CD4-positive, alpha-beta T cell treated with Interleukin-4 for 1 hour (primary cell): Measurements from ENCODE around the gene PRR23A.
"Not testable (repeated sequence)": the region's sequence is repeated elsewhere in the genome, so short reads cannot be mapped to it uniquely, and the experiment has no call there.

Experiments
- DNase-seq, 2 donors: peaks; one replicate each; pipeline ENCODE4 v3.0.0-alpha.2; 2020 to 2022

PRR23A gene

DNA sequence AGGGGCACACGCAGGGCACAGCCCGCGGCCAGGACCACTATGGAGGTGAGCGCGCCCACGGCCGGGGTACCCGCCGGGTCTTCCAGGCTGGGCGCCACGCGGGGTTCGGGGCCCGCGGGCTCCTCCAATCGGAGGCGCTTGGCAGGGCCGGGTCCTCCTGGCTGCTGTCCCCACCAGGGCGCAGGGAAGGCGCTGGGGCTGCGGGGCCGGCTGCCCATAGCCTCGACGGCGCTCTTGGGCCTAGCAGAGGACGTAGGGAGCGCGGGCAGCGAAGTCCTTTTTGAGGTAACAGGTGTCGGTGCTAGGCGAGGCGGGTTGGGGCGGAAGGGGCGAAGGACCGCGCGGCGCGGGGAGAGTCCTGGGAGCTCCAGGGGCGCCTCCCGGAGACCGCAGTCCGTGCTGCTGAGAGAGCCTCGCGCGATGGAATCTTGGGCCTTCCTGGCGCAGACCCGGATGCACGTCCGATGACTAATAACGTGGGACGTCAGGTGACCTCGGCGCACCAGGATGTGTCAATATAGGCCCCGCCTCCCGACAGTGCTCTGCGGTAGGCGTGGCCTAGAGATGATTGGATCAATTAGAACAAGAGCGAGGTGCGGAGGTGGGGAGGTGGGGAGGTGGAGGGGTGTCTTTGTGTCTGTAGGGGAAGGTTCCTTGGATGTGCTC lies at the start of gene PRR23A:
TSS of gene PRR23A (minus strand) at position 218 of the 666 bp plus-strand sequence. CDS start at position 218, 0 bp downstream.
- no peak for DNase-seq

DNA sequence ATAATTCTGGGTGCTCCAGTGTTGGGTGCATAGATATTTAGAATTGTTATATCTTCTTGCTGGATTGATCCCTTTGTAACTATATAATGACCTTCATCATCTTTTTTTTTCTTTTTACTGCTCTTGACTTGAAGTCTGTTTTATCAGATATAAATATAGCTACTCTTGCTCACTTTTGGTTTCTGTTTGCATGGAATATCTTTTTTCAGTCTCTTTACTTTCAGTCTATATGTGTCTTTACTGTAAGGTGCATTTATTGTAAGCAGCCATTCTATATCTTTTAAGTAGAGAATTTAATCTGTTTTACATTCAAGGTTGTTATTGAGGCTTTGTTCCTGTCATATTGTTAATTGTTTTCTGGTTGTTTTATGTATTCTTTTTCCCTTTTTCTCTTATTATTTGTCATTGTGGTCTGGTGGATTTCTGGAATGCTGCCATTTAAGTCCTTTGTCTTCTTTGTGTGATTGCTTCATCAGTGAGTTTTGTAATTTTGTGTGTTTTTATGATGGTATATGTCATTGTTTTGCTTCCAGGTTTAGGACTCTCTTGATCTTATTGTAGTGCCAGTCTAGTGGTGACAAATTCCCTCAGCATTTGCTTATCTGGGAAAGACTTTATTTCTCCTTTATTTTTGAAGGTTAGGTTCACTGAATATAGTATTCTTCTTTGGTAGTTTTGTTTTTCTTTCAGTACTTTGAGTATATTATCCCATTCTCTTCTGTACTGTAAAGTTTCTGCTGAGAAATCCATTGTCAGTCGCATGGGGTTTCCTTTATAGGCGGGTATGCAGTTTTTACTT lies 46.9 kb upstream of the PRR23A start:
- DNase-seq, result no peak

DNA sequence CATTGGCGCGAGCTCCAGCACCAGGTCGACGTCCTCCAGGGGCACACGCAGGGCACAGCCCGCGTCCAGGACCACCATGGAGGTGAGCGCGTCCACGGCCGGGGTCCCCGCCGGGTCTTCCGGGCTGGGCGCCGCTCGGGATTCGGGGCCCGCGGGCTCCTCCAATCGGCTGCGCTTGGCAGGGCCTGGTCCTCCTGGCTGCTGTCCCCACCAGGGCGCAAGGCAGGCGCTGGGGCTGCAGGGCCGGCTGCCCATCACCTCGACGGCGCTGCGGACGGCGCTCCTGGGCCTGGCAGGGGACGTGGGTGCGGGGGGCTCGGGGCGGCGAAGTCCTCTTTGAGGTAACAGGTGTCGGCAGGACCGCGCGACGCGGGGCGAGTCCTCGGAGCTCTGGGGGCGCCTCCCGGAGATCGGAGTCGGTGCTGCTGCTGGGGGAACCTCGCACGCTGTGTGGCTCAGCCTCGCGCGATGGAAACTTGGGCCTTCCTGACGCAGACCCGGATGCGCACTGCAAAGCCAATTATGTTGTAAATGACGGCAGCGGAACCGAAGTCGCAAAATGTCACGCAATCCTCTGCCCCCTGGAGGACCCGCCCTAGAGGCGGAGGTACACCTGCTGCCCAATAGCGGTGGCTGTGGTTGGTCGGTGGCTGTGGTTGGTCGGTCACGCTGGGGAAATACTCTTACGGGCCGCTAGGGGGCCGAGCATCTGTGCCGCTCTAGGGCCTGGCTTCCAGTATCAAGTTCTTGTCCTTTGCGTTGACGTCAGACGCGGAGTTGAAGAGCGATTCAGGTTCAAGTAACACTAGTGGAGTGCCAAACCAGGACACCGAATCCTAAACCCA lies 38.5 kb upstream of the PRR23A start, which contains the start of gene PRR23C:
TSS of gene PRR23C (minus strand) at position 527 of the 845 bp plus-strand sequence. CDS start at position 255, 272 bp downstream.
- DNase-seq, result no peak

DNA sequence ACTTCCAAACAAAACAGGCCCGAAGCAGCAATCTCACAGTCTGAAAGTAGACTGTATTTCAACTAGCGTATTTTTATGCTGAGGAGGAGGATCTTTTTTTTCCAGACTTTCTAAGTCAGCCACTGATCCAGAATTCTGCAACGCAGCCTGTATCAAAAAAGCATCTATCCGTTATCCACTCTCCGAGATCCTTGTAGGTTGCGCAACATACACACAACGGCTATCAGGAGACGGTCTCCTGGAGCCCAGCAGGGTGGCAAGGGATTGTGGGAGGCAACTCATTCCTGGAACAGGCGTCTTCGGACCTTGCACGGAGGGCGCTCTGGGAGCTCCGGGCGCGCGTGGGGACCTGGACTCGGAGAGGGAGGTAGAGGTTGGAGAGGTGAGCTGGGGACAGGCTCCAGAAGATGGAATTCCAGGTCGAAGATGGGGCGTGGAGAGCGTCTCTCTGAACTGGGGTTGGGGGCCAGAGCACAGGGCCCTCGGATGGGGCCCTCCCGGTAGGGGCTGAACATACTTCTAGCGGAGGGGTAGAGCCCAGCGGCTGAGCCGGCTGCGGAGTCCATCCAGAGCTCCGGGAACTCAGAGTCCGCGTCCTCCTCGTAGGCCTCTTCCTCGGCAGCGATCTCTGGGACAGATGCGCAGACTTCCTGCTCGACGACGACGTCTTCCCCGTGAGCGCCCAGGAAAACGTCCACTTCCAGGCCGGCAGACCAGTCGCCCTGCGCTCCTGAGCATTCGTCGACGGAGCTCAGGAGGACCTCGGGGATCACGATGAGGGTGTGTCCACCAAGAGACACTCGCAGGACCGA lies 37.7 kb upstream of the PRR23A start:
- DNase-seq, result no peak

DNA sequence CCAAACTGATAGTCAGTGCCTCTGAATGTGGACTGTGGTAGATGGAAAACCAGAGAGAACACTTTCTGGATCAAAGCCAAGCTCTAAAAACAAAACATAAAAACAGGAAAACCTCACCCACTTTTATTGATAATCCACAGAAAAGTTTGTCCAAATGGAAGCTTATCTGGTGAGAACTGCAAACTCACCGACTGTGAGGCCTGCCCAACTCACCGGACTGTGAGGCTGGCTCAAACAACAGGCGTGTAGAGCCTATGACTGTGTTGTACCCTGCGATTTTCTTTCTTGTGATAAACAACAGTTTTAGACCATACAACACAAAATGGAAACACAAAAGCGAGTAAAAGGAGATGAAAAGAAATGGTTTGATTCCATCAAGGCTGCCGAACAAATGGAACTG lies 31.4 kb upstream of the PRR23A start:
- DNase-seq, result no peak

DNA sequence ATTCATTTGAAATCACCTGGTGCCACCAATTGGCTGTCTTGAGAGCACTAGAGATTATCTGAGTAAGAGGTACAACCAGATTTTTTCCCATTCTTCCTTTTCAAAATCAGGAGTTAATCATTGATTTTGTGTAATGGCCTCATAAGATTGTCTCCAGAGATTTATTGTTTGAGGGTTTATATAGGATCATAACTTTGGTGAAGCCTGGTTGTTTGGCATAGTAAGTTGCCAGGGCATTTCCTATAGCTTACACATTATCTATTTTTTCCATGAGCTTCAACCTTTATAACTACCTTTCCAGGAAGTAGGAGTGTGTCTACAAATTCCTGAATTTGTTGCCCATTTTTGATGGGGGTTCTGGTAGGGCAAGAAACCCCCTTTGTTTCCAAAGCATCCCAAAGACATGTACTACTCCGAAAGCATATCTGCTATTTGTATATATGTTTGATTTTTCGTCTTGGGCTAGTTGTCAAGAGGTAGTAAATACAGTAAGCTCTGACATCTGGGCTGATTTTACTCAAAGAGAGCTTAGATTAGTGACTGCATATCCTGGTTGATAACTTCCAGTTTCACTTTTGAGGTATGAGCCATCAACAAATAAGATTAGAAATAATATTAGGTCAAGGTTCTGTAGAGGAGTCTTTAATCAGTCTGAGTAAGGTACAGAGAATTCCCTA lies 26.4 kb upstream of the PRR23A start:
- no peak for DNase-seq

DNA sequence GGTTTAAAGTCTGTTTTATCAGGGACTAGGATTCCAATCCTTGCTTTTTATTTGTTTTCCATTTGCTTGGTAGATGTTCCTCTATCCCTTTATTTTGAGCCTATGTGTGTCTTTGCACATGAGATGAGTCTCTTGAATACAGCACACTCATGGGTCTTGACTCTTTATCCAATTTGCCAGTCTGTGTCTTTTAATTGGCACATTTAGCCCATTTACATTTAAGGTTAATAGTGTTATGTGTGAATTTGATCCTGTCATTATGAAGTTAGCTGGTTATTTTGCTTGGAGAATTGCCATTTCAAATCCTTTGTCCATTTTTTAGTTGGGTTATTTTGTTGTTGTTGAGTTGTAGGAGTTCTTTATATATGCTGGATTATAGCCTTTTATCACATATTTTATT lies 24.5 kb upstream of the PRR23A start:
- DNase-seq, result not testable (repeated sequence)

DNA sequence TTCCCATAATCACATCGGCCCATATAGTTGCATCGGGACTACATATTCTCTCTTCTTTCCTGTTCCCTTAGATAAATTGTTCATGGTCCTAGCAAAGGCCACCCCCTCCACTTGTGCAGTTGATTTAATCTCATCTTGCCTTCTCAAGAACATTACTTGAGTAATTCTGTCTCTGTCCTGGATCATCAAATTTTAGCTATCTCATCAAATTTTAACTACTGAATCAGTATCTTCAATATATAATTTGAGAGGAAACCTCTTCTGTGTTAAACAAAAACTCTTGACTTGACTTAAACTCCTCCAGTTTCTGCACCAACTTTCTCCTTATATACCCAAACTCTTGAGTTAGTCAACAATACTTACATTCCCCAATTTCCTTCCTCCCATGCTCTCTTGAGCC lies 18.9 kb upstream of the PRR23A start:
- no peak for DNase-seq

DNA sequence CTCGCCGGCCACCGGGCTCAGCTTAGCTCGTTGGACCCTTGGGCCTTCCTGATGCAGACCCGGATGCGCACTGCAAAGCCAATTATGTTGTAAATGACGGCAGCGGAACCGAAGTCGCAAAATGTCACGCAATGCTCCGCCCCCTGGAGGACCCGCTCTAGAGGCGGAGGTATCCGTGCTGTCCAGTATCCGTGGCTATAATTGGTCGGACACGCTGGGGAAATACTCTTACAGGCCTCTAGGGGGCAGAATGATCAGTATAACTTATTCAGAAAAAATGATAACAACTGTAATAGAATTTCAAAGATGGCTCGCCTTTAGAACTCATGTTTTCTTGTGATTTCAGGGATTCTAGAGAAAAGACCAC lies 14.8 kb upstream of the PRR23A start, which contains the start of gene PRR23B:
TSS of gene PRR23B (minus strand) at position 59 of the 367 bp plus-strand sequence. CDS start 265 bp downstream, outside the sequence.
- no peak for DNase-seq

DNA sequence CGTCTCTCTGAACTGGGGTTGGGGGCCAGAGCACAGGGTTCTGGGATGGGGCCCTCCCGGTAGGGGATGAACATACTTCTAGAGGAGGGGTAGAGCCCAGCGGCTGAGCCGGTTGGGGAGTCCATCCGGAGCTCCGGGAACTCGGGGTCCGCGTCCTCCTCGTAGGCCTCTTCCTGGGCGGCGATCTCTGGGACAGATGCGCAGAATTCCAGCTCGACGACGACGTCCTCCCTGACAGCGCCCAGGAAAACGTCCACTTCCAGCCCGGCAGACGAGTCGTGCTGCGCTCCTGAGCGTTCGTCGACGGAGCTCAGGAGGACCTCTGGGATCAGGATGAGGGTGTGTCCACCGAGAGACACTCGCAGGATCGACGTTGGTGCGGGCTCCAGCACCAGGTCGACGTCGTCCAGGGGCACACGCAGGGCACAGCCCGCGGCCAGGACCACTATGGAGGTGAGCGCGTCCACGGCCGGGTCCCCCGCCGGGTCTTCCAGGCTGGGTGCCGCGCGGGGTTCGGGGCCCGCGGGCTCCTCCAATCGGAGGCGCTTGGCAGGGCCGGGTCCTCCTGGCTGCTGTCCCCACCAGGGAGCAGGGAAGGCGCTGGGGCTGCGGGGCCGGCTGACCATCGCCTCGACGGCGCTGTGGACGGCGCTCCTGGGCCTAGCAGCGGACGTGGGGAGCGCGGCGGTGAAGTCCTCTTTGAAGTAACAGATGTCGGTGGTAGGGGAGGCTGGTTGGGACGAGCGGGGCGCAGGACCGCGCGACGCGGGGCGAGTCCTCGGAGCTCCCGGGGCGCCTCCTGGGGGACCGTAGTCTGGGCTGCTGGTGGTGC lies 14.2 kb upstream of the PRR23A start:
- DNase-seq, result no peak

DNA sequence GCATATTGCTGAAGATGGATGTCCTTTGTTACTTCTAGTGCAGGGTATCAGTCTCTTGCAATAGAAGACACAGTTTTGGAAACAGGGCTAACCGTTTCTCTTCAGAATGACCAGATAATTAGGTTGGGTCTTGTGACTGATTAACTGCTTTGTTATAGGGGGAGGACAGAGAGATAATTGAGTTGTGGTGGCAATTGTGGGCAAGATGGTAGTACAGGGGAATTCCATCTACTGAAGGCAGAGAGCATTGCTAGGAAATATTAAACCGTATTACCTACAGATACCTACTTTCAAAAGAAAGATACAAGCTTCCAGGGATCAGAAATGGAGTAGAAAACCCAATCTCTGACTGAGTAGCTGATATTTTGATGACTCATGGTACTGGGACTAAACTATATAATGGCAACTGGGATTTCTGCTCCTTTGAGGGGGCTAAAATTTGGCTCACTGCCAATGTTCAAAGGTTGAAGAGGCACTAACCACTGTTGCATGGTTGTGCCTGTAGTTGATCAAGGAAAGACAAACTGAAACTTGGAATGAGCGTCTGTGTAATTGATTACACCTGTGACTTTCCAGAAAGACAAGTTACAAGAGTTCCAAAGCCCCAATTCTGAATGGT lies 10.5 kb upstream of the PRR23A start:
- DNase-seq, result no peak

DNA sequence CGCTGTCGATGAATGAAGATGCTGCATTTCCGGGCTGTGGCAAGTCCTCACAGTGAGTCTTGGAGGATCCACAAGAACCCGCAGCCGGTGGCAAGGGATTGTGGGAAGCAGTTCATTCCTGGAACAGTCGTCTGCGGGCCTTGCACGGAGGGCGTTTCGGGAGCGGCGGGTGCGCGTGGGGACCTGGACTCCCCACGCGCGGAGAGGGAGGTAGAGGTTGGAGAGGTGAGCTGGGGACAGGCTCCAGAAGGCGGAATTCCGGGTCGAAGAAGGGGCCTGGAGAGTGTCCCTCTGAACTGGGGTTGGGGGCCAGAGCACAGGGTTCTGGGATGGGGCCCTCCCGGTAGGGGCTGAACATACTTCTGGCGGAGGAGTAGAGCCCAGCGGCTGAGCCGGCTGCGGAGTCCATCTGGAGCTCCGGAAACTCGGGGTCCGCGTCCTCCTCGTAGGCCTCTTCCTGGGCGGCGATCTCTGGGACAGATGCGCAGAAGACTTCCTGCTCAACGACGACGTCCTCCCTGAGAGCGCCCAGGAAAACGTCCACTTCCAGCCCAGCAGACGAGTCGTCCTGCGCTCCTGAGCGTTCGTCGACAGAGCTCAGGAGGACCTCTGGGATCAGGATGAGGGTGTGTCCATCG lies 593 bp downstream of the PRR23A start:
- DNase-seq, result no peak

DNA sequence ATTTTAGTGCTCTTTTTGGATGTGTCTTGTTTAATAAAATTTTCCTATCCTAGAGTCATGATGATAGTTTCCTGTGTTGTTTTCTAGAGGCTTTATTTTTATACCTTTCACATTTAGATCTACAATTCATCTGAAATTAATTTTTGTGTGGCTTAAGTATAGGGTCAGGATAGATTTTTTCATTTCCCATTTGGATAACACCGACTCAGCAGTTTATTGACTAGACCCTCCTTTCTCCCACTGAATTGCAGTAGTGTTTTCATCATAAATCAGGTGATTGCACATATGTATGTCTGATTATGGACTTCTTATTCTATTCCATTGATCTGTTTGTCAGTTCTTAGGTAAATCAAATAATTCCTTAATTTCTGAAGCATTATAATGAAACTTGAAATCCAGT lies 10.4 kb downstream of the PRR23A start:
- DNase-seq, result no peak

DNA sequence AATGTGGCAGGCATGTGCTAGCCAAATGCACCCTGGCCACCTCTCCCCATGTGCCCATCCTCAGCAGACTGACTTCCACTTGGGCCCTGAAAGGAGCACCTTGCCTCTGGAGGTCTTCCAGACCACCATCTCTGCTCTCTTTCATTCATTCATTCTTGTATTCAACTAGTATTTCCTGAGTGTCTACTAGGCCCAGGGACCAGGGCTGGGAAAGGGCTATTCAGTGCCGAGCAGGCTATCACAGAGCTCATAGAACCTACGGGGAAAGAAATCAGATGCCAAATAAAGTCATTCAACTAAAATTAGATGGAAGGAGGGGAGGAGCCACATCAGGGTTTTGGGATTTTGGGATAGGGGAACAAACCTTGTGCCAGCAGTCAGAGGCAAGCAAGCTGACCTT lies 18.9 kb downstream of the PRR23A start:
- no peak for DNase-seq

DNA sequence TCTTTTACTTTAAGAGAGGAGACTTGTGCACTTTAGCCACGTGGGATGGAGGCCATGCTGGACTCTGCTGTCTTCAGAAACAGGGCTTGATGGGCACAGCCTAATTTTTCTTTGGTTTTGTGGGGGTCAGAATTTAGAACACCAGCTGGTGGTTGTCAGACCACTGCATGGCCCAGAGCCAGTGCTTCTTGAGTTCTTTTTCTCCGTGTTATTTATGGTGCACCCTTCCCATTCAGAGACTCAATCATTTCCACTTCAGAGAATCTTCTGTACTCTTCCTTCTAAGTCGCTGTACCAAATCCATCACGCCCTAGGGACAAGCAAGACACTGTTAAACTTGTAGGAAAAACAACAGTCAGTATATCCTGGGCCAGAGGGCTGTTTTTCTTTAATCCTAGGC lies 20.1 kb downstream of the PRR23A start:
- DNase-seq, result no peak

DNA sequence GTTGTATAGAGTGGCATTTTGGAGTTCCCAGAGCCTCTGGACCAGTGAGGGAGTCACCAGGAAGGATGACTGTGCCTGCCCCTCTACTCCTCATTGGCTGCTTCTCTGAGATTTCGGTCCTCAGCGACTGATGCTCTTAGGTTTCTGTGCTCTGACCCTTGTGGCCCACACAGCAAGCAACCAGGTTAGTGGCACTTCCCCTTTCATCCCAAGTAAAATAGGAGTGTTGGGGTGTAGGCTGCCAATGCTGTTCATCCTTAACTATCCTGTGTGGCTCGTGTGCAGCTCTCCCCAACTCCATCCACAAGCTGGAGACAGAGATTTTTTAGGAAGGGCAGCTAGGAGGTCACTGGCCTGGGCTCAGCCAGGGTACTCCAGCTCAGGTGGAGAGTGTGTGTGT lies 21.3 kb downstream of the PRR23A start:
- DNase-seq, result no peak

DNA sequence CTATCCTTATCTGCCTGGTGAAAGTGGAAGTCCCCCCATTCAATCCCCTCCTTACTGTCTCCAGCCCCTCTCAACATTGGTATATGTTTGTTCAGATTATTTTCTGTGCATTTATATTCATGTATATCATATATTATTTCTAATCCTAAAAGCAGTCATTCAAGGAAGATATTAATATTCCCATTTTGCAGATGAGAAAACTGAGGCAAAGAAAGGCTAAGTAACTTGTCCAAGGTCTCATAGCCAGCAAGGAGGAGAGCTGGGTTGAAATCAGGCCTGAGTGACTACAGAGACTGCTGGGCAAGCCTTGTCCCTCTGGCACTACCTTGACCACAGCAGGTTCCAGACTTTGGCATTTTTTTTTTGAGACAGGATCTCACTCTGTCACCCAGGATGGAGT lies 30.0 kb downstream of the PRR23A start:
- no peak for DNase-seq

DNA sequence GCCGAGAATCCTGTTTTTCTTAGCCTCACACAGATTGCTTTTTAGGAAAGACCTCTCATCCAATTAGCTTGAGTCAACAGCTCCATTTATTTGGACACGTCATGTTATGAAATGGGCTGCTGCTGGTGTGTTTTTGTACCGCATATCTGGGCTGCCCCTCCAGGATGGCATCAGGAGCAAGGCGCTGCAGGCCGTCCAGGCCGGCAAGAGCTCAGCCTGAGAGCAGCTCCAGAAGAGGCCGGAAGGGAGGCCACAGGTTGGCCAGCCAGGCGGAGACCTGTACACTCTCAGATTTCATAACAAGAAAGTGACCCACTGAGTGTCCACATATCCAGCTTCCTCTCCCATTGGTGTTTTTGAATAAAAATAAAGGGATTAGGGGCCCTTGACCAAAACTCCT lies 30.7 kb downstream of the PRR23A start:
- DNase-seq, result no peak

DNA sequence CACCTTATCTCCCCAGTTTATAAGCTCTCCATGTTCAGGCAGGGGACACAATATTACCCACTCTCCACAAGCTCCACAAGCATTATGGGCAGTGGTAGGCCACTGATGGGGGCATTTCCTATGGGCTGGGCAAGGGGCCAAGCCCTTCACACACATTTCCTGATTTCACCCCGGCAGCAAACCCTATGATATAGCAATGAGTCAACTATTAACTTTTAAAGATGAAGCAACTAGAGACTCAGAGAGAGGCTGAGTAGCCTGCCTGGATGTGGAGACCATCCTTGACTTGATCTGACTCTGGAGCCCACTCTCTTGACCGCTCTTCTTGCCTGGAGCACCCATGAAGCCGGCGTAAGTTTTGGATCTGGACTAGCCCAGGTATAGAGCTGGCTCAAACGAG lies 31.6 kb downstream of the PRR23A start:
- no peak for DNase-seq

DNA sequence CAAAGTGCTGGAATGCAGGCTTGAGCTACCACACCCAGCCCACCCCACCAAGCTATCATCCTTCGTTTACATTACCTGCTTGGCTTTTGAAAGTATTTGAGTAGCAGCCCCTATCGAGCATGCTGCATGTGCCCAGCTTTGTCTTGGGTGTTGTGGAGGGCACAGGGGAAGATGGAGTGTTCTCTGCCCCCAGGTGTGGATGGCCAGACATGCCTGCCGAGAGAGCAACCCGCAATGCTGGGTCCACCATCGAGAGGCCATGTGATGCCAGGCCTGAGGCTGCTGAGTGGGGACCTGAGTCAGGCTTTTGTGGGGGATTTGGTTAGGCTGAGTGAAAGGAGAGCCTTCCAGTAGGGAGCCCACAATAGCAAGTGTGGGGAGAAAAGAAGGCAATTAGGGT lies 33.1 kb downstream of the PRR23A start:
- no peak for DNase-seq
